A549 (cell line): ENCODE results near the gene CTBP2. TPM values are rescaled to one million over a fixed set of nuclear protein-coding genes. Genes with fewer than 3 reads are reported as not detected.
"Not testable (repeated sequence)": the region's sequence is repeated elsewhere in the genome, so short reads cannot be mapped to it uniquely, and the experiment has no call there.

Source experiments
- ATAC-seq, 2 experiments: fragments of 200-7000 bp in 1 of 2; fragments of >200 bp in 1 of 2; cut with Nextera tagmentation in 1 of 2; cut with Tn5 transposase in 1 of 2; 3 replicates each; pipeline versions ENCODE4 v1.8.0 to v1.9.1; 2018 to 2020; ENCODE audit warnings: mild to moderate bottlenecking in 1 of 2, moderate library complexity in 1 of 2
- CTCF ChIA-PET: fragments of 300-600 bp; sonication (Branson Sonifier 250); formaldehyde crosslinking; extraction: SDS; loops from one replicate; lab custom pipeline; 2021; ENCODE audit warnings: antibody characterized with exemption, inconsistent platforms; lab: Yijun Ruan, JAX
- POLR2A ChIA-PET: fragments of 350-600 bp; formaldehyde crosslinking; extraction: SDS; loops from one replicate; lab custom pipeline; 2021; ENCODE audit warnings: antibody characterized with exemption, inconsistent platforms; lab: Yijun Ruan, JAX
- DNase-seq, 2 experiments: peaks; one replicate each; pipeline versions ENCODE4 v3.0.0 to v3.0.0-alpha.2; 2011 to 2016; ENCODE audit warnings: low read depth in 1 of 2, low spot score in 1 of 2
- FAIRE-seq: peaks from 2 replicates; lab custom pipeline; 2011; peaks lifted over from hg19 to GRCh38; lab: Jason Lieb, UNC
- H3K27ac ChIP-seq, 2 experiments: fragments of >200 bp; sonication (Bioruptor Twin); formaldehyde crosslinking; 3 replicates each; pipeline ENCODE4 v1.5.1; 2016 to 2017
- H3K4me1 ChIP-seq: fragments of >200 bp; sonication (Bioruptor Twin); formaldehyde crosslinking; 3 replicates; pipeline ENCODE4 v1.6.1; 2016
- H3K4me2 ChIP-seq: fragments of >200 bp; sonication (Bioruptor Twin); formaldehyde crosslinking; 3 replicates; pipeline ENCODE4 v1.6.1; 2016
- H3K4me3 ChIP-seq: fragments of >200 bp; sonication (Bioruptor Twin); formaldehyde crosslinking; 3 replicates; pipeline ENCODE4 v1.5.1; 2016
- H3K9me3 ChIP-seq: fragments of >200 bp; sonication (Bioruptor Twin); formaldehyde crosslinking; 3 replicates; pipeline ENCODE4 v1.6.1; 2016
- ATOH8 ChIP-seq: fragments of 250-450 bp; sonication (Bioruptor Pico); IDR thresholded peaks from 2 replicates; pipeline ENCODE4 v1.5.0; 2020; ENCODE audit warnings: low read depth, mild to moderate bottlenecking, moderate library complexity
- BHLHE40 ChIP-seq: IDR thresholded peaks from 2 replicates; pipeline ENCODE4 v1.6.1; 2012; ENCODE audit warnings: low read depth, low read length, inconsistent platforms
- CBX2 ChIP-seq: fragments of 200-600 bp; sonication (generic); IDR thresholded peaks from 2 replicates; pipeline ENCODE4 v1.6.1; 2016; ENCODE audit warnings: low read depth, mild to moderate bottlenecking, borderline replicate concordance
- ELK1 ChIP-seq: fragments of 150-350 bp; IDR thresholded peaks from 2 replicates; pipeline ENCODE4 v1.6.1; 2014; ENCODE audit warnings: low read depth, mild to moderate bottlenecking, low read length
- EP300 ChIP-seq, 2 experiments: fragments of >200 bp; sonication (Bioruptor Twin); formaldehyde crosslinking; IDR thresholded peaks; 2 replicates in 1 of 2; 3 replicates in 1 of 2; pipeline ENCODE4 v1.6.1; 2016 to 2017
- FOSL2 ChIP-seq, 2 experiments: fragments of 450-650 bp in 1 of 2; fragments of >200 bp in 1 of 2; sonication (Bioruptor Twin) in 1 of 2; formaldehyde crosslinking; IDR thresholded peaks; 2 replicates each; pipeline versions ENCODE4 v1.5.0 to v1.6.1; 2016 to 2020; ENCODE audit warnings: mild to moderate bottlenecking in 1 of 2, moderate library complexity in 1 of 2
- HDAC2 ChIP-seq: fragments of 200-600 bp; sonication (generic); IDR thresholded peaks from 2 replicates; pipeline ENCODE4 v1.6.1; 2016
- HEYL ChIP-seq: fragments of 250-450 bp; sonication (Bioruptor Pico); IDR thresholded peaks from 2 replicates; pipeline ENCODE4 v1.8.0; 2021; ENCODE audit warnings: mild to moderate bottlenecking, moderate library complexity
- HOXB13 ChIP-seq: fragments of 250-450 bp; sonication (Bioruptor Pico); IDR thresholded peaks from 2 replicates; pipeline ENCODE4 v1.5.0; 2020; ENCODE audit warnings: low read depth, mild to moderate bottlenecking, moderate library complexity
- JUN ChIP-seq, 2 experiments: fragments of >200 bp; sonication (Bioruptor Twin); formaldehyde crosslinking; IDR thresholded peaks; 2 replicates in 1 of 2; 3 replicates in 1 of 2; pipeline ENCODE4 v1.6.1; 2016 to 2017
- KDM5A ChIP-seq: fragments of 200-600 bp; sonication (generic); IDR thresholded peaks from 2 replicates; pipeline ENCODE4 v1.6.1; 2016; ENCODE audit warnings: antibody characterized with exemption, mild to moderate bottlenecking
- MAFK ChIP-seq: fragments of 450-650 bp; IDR thresholded peaks from 2 replicates; pipeline ENCODE4 v1.6.1; 2014; ENCODE audit not compliant: partially characterized antibody
- MAZ ChIP-seq: fragments of 150-350 bp; IDR thresholded peaks from 2 replicates; pipeline ENCODE4 v1.6.1; 2014; ENCODE audit warnings: antibody characterized with exemption, low read depth, low read length, borderline replicate concordance
- MYC ChIP-seq: IDR thresholded peaks from 2 replicates; pipeline ENCODE4 v1.6.1; 2012; ENCODE audit warnings: mild to moderate bottlenecking, inconsistent platforms, low read length, improper control_type of control experiment, borderline replicate concordance
- NPAS2 ChIP-seq: fragments of 250-450 bp; sonication (Bioruptor Pico); IDR thresholded peaks from 2 replicates; pipeline ENCODE4 v1.8.0; 2022; ENCODE audit warnings: mild to moderate bottlenecking, moderate library complexity, borderline replicate concordance
- NR3C1 ChIP-seq: fragments of >200 bp; sonication (Bioruptor Twin); formaldehyde crosslinking; IDR thresholded peaks from 3 replicates; pipeline ENCODE4 v1.6.1; 2017
- PHF8 ChIP-seq: fragments of 200-600 bp; sonication (generic); IDR thresholded peaks from 2 replicates; pipeline ENCODE4 v1.6.1; 2016; ENCODE audit warnings: low read depth, mild to moderate bottlenecking, antibody characterized with exemption, moderate library complexity, borderline replicate concordance
- RARB ChIP-seq: fragments of 250-450 bp; sonication (Bioruptor Pico); IDR thresholded peaks from 2 replicates; pipeline ENCODE4 v1.8.0; 2021; ENCODE audit warnings: mild to moderate bottlenecking, moderate library complexity
- RCOR1 ChIP-seq: fragments of 150-350 bp; IDR thresholded peaks from 2 replicates; pipeline ENCODE4 v1.6.1; 2014; ENCODE audit warnings: antibody characterized with exemption, low read length, low read depth
- SREBF2 ChIP-seq: fragments of 450-650 bp; IDR thresholded peaks from 2 replicates; pipeline ENCODE4 v1.6.1; 2014; ENCODE audit warnings: mild to moderate bottlenecking, moderate library complexity
- ZFP36 ChIP-seq: fragments of 450-650 bp; IDR thresholded peaks from 2 replicates; pipeline ENCODE4 v1.6.1; 2014; ENCODE audit warnings: borderline replicate concordance; ENCODE audit not compliant: partially characterized antibody
- WGBS: methylation state at CpG from one replicate; pipeline ENCODE4 v1.1.6; 2017; ENCODE audit errors: missing lambda C conversion rate; 5-methylcytosine and 5-hydroxymethylcytosine counted together
- polyA plus RNA-seq, 4 experiments: library from polyadenylated mRNA; depleted of rRNA in 3 of 4; stranded (reverse); fragments of >200 nt; fragmentation: RNase III in 1 of 4; extraction: RNeasy Plus Mini Kit Qiagen cat#74134 plus additional on column Dnase treatment in 1 of 4; gene quantifications; 2 replicates in 3 of 4; 3 replicates in 1 of 4; pipeline ENCODE4 v1.2.3, GENCODE V29; 2011 to 2017
- TF ChIP-seq, protein P1 (sequence below): fragments of 250-450 bp; sonication (Bioruptor Pico); IDR thresholded peaks from 2 replicates; pipeline ENCODE4 v1.5.0; 2021; ENCODE audit warnings: mild to moderate bottlenecking, moderate library complexity, borderline replicate concordance

CTBP2 gene
- polyA plus RNA-seq, 2 of the 4 experiments (the other 2 are of a cell fraction): 74.9 to 78.9 TPM

- FAIRE-seq: no peak
- no peak for DNase-seq
- CTCF ChIA-PET: interaction anchor here (1.1 kb wide), 1 partner anchor 9 kb away, joined by 4 read pairs; the partner anchor contains the start of gene CTBP2
- Histone ChIP-seq H3K27ac (no peak overlapping the region), H3K4me3 (no peak overlapping the region), H3K4me2 (no peak overlapping the region), H3K4me1 (peaks cover 75% of the 10 kb centered on the region), H3K9me3 (no peaks in the 10 kb centered on the region)
- TF ChIP-seq HOXB13 (CRISPR knock-in tag): no peak
- no peak for TF ChIP-seq MYC
- no peak for TF ChIP-seq HDAC2
- TF ChIP-seq JUN (IDR thresholded peaks at IDR 0.05): no peak
- TF ChIP-seq RCOR1: no peak
- no peak for TF ChIP-seq EP300 (IDR thresholded peaks at IDR 0.05)
- no peak for TF ChIP-seq NPAS2 (CRISPR knock-in tag)
- TF ChIP-seq NR3C1: no peak
- no peak for TF ChIP-seq ELK1
- no peak for TF ChIP-seq RARB (CRISPR knock-in tag)
- no peak for TF ChIP-seq HEYL (CRISPR knock-in tag)
- TF ChIP-seq SREBF2: no peak
- ATAC-seq: no peak
- WGBS: 95% methylated on average over 26 of the region's 81 CpGs
- POLR2A ChIA-PET: no interaction called here
Observed at GRCh38 chr10:125151553-125152449, 8.6 kb downstream of the CTBP2 start.

- Histone ChIP-seq H3K9me3 (no peaks in the 10 kb centered on the region), H3K4me2 (no peak overlapping the region), H3K4me3 (no peak overlapping the region), H3K27ac (no peak overlapping the region), H3K4me1 (peaks cover 72% of the 10 kb centered on the region)
- CTCF ChIA-PET: no interaction called here
- WGBS: 96% methylated on average over 24 of the region's 24 CpGs
- TF ChIP-seq HEYL (CRISPR knock-in tag): no peak
- no peak for TF ChIP-seq PHF8
- TF ChIP-seq ZFP36: no peak
- no peak for TF ChIP-seq NR3C1
- TF ChIP-seq ATOH8 (CRISPR knock-in tag): no peak
- TF ChIP-seq, protein P1, sequence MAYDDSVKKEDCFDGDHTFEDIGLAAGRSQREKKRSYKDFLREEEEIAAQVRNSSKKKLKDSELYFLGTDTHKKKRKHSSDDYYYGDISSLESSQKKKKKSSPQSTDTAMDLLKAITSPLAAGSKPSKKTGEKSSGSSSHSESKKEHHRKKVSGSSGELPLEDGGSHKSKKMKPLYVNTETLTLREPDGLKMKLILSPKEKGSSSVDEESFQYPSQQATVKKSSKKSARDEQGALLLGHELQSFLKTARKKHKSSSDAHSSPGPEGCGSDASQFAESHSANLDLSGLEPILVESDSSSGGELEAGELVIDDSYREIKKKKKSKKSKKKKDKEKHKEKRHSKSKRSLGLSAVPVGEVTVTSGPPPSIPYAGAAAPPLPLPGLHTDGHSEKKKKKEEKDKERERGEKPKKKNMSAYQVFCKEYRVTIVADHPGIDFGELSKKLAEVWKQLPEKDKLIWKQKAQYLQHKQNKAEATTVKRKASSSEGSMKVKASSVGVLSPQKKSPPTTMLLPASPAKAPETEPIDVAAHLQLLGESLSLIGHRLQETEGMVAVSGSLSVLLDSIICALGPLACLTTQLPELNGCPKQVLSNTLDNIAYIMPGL (CRISPR knock-in tag): no peak
- TF ChIP-seq MAZ: no peak
- TF ChIP-seq FOSL2 (IDR thresholded peaks at IDR 0.05): no peak
- no peak for TF ChIP-seq FOSL2 (CRISPR knock-in tag; IDR thresholded peaks at IDR 0.05)
- no peak for TF ChIP-seq RCOR1
- no peak for TF ChIP-seq JUN (IDR thresholded peaks at IDR 0.05)
- TF ChIP-seq MAFK: no peak
- no peak for TF ChIP-seq CBX2
- TF ChIP-seq KDM5A: no peak
- TF ChIP-seq BHLHE40: no peak
- ATAC-seq (no peak), DNase-seq (no peak), FAIRE-seq (no peak)
- POLR2A ChIA-PET: no interaction called here
Observed at GRCh38 chr10:125151170-125151552, 9.2 kb downstream of the CTBP2 start.

DNA sequence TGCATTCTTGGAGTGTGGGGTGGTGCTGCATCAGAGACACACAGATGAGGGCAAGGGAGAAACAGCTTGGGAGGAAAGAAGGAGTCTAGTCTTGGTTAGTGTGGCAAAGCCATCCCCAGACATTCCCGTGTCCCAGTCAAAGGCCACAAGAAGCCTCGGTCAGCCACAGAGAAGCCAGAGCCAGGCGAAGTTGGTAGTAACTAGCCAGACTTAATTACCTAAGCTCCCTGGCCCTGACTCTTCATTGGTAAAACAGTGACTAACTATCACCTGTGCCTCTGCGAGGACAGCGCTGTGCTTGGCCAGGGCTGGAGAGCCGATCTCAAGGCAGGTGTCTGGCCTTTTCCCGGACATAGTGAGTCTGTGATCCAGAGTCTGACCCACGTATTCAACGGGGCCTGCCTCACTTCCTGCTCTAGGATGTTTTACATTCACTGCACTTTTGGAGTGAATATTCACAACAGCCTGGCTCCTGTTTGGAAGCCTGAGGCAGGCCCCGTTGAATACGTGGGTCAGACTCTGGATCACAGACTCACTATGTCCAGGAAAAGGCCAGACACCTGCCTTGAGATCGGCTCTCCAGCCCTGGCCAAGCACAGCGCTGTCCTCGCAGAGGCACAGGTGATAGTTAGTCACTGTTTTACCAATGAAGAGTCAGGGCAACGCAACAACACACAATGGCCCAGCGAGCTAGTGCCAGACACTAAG, 9.8 kb downstream of the CTBP2 start:
- H3K27ac ChIP-seq, DNase-seq: not testable (repeated sequence)

More for the DNA sequence above, 9.8 kb downstream of the CTBP2 start:
- H3K4me1 ChIP-seq: peaks cover 69% of the 10 kb centered on the region
- H3K9me3 ChIP-seq, FAIRE-seq, ATAC-seq, POLR2A ChIA-PET, H3K4me3 ChIP-seq: not testable (repeated sequence)
- 85% methylated on average over 15 of the region's 16 CpGs for WGBS
- CTCF ChIA-PET: interaction anchor here (0.6 to 2.6 kb wide), 2 partner anchors 103 to 415 kb away, joined by 3 to 12 read pairs; no protein-coding TSS in a partner anchor
- peak overlapping the region; percentile 49; the same call in 1 of the 3 replicates for H3K4me2 ChIP-seq
